ENCODE results near the gene MR1.
"Not testable (repeated sequence)": the region's sequence is repeated elsewhere in the genome, so short reads cannot be mapped to it uniquely, and the experiment has no call there.

MR1 gene

GRCh38 chr1:181043025-181043888, 9.5 kb downstream of the MR1 start:
- Histone ChIP-seq H3K9me3 (ENCODE audit: severe bottlenecking) (no peaks in the 10 kb centered on the region), H3K27me3 (ENCODE audit: insufficient read depth, low read depth, severe bottlenecking) (no peaks in the 10 kb centered on the region), H3K4me3 (ENCODE audit: low read depth, low read length) (no peak overlapping the region), H3K27ac (no peak overlapping the region), H3K36me3 (no peaks in the 10 kb centered on the region)
- TF ChIP-seq, protein P1, sequence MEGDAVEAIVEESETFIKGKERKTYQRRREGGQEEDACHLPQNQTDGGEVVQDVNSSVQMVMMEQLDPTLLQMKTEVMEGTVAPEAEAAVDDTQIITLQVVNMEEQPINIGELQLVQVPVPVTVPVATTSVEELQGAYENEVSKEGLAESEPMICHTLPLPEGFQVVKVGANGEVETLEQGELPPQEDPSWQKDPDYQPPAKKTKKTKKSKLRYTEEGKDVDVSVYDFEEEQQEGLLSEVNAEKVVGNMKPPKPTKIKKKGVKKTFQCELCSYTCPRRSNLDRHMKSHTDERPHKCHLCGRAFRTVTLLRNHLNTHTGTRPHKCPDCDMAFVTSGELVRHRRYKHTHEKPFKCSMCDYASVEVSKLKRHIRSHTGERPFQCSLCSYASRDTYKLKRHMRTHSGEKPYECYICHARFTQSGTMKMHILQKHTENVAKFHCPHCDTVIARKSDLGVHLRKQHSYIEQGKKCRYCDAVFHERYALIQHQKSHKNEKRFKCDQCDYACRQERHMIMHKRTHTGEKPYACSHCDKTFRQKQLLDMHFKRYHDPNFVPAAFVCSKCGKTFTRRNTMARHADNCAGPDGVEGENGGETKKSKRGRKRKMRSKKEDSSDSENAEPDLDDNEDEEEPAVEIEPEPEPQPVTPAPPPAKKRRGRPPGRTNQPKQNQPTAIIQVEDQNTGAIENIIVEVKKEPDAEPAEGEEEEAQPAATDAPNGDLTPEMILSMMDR (IDR thresholded peaks at IDR 0.05; ENCODE audit: low read depth, low read length): no peak
- DNase-seq: no peak

DNA sequence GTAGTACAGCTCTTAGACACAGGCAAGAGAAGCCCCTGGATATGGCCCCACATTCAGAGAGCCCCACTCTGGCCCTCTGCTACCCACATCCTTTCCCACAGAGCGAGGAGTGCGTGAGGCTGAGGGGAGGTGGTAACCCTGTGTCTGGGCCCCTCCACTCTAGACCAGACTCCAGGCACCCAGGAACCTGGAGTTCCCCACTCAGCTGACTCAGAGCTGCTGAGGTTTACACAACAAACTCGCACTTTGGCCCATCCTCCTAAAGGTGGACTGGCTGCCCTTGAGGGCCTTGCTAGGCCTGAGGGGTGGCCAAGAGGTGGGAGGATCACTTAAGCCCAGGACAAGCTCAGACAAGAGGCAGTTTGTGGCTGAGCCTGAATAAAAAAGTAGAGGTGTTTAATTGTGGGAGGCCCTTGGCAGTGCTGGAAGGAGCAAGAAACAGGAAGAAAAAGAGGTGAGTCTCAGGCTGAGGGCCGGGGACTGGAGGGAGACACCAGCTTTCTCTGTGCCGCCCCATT, 10.7 kb downstream of the MR1 start:
- Histone ChIP-seq H3K27me3 (ENCODE audit: insufficient read depth, low read depth, severe bottlenecking) (no peaks in the 10 kb centered on the region), H3K9me3 (ENCODE audit: severe bottlenecking) (no peaks in the 10 kb centered on the region), H3K36me3 (no peaks in the 10 kb centered on the region), H3K27ac (no peak overlapping the region), H3K4me3 (ENCODE audit: low read depth, low read length) (no peak overlapping the region)
- DNase-seq: no peak
- TF ChIP-seq, protein P1 (IDR thresholded peaks at IDR 0.05; ENCODE audit: low read depth, low read length): no peak

GRCh38 chr1:181045946-181046345, 12.2 kb downstream of the MR1 start:
- H3K9me3 ChIP-seq (ENCODE audit: severe bottlenecking); DNase-seq; H3K4me3 ChIP-seq (ENCODE audit: low read depth, low read length); H3K36me3 ChIP-seq; H3K27ac ChIP-seq; H3K27me3 ChIP-seq (ENCODE audit: insufficient read depth, low read depth, severe bottlenecking): not testable (repeated sequence)

- Histone ChIP-seq H3K4me3 (ENCODE audit: low read depth, low read length) (no peak overlapping the region), H3K27ac (no peak overlapping the region), H3K27me3 (ENCODE audit: insufficient read depth, low read depth, severe bottlenecking) (no peaks in the 10 kb centered on the region), H3K36me3 (no peaks in the 10 kb centered on the region), H3K9me3 (ENCODE audit: severe bottlenecking) (no peaks in the 10 kb centered on the region)
- TF ChIP-seq, protein P1 (IDR thresholded peaks at IDR 0.05; ENCODE audit: low read depth, low read length): no peak
- DNase-seq: no peak
Observed at GRCh38 chr1:181049378-181049777, 15.6 kb downstream of the MR1 start.

GRCh38 chr1:181050922-181051321, 17.1 kb downstream of the MR1 start:
- TF ChIP-seq, protein P1 (IDR thresholded peaks at IDR 0.05; ENCODE audit: low read depth, low read length): no peak
- Histone ChIP-seq H3K4me3 (ENCODE audit: low read depth, low read length) (no peak overlapping the region), H3K9me3 (ENCODE audit: severe bottlenecking) (no peaks in the 10 kb centered on the region), H3K27me3 (ENCODE audit: insufficient read depth, low read depth, severe bottlenecking) (no peaks in the 10 kb centered on the region), H3K27ac (no peak overlapping the region), H3K36me3 (no peaks in the 10 kb centered on the region)
- DNase-seq: no peak

DNA sequence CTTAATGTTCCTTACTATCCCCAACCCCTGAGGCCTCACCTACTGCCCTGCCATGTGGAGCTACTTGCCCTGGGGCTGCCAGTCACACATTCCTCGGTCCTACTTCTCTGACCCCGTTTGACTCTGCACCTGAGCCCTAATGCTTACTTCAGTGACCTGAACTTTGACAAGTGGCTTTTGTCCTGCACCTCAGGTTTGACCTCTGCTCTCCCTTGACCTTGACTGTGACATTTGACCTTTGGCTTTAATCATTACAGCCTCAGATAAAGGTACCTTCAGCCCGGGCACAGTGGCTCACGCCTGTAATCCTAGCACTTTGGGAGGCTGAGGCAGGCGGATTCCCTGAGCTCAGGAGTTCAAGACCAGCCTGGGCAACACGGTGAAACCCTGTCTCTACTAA, 22.8 kb downstream of the MR1 start:
- TF ChIP-seq, protein P1 (IDR thresholded peaks at IDR 0.05; ENCODE audit: low read depth, low read length): no peak
- no peak overlapping the region for H3K4me3 ChIP-seq (ENCODE audit: low read depth, low read length)
- H3K27me3 ChIP-seq (ENCODE audit: insufficient read depth, low read depth, severe bottlenecking): no peaks in the 10 kb centered on the region
- DNase-seq: no peak
- H3K27ac ChIP-seq: no peak overlapping the region
- no peaks in the 10 kb centered on the region for H3K9me3 ChIP-seq (ENCODE audit: severe bottlenecking)
- H3K36me3 ChIP-seq: no peaks in the 10 kb centered on the region

Data from WERI-Rb-1 (cell line).